Measurements from ENCODE around the gene MAGOH.
"Not testable (repeated sequence)": the region's sequence is repeated elsewhere in the genome, so short reads cannot be mapped to it uniquely, and the experiment has no call there.

Gene MAGOH

GRCh38 chr1:53238197-53239155 lies at the start of gene MAGOH:
TSS of gene MAGOH (minus strand) at chr1:53238518. CDS start at chr1:53238448, 70 bp downstream.
- DNase-seq (ENCODE audit: low spot score): peak; percentile 96

- no peak for DNase-seq (ENCODE audit: low spot score)
Measured at GRCh38 chr1:53286955-53287354, 48.6 kb upstream of the MAGOH start.

GRCh38 chr1:53285969-53286760 lies 47.8 kb upstream of the MAGOH start:
- no peak for DNase-seq (ENCODE audit: low spot score)

- DNase-seq (ENCODE audit: low spot score): no peak
Measured at GRCh38 chr1:53285546-53285945, 47.2 kb upstream of the MAGOH start.

GRCh38 chr1:53284224-53285020 lies 46.1 kb upstream of the MAGOH start:
- DNase-seq (ENCODE audit: low spot score): no peak

GRCh38 chr1:53283156-53283555 lies 44.8 kb upstream of the MAGOH start:
- not testable (repeated sequence) for DNase-seq (ENCODE audit: low spot score)

GRCh38 chr1:53281133-53281532 lies 42.8 kb upstream of the MAGOH start:
- DNase-seq (ENCODE audit: low spot score): no peak

- DNase-seq (ENCODE audit: low spot score): no peak
Measured at GRCh38 chr1:53280496-53280895, 42.2 kb upstream of the MAGOH start.

- DNase-seq (ENCODE audit: low spot score): no peak
Measured at GRCh38 chr1:53279296-53280200, 41.2 kb upstream of the MAGOH start.

GRCh38 chr1:53278298-53278725 lies 40.0 kb upstream of the MAGOH start:
- DNase-seq (ENCODE audit: low spot score): peak; percentile 31

GRCh38 chr1:53277326-53277725 lies 39.0 kb upstream of the MAGOH start:
- DNase-seq (ENCODE audit: low spot score): no peak

GRCh38 chr1:53276902-53277281 lies 38.6 kb upstream of the MAGOH start:
- DNase-seq (ENCODE audit: low spot score): no peak

GRCh38 chr1:53276153-53276901 lies 38.0 kb upstream of the MAGOH start:
- DNase-seq (ENCODE audit: low spot score): no peak

- no peak for DNase-seq (ENCODE audit: low spot score)
Measured at GRCh38 chr1:53275566-53275965, 37.2 kb upstream of the MAGOH start.

- DNase-seq (ENCODE audit: low spot score): no peak
Measured at GRCh38 chr1:53274541-53275185, 36.3 kb upstream of the MAGOH start.

- DNase-seq (ENCODE audit: low spot score): no peak
Measured at GRCh38 chr1:53274026-53274425, 35.7 kb upstream of the MAGOH start.

- no peak for DNase-seq (ENCODE audit: low spot score)
Measured at GRCh38 chr1:53273526-53273925, 35.2 kb upstream of the MAGOH start.

- no peak for DNase-seq (ENCODE audit: low spot score)
Measured at GRCh38 chr1:53272349-53272748, 34.0 kb upstream of the MAGOH start.

- no peak for DNase-seq (ENCODE audit: low spot score)
Measured at GRCh38 chr1:53271446-53272090, 33.2 kb upstream of the MAGOH start.

Data from LoVo (cell line).